Endothelial cell of umbilical vein (primary cell): ENCODE measurements around the gene MRGPRD.

Source experiments
- CTCF ChIP-seq, 2 donors: IDR thresholded peaks; 1 replicate in 1 of 2; 2 replicates in 1 of 2; pipeline ENCODE4 v1.5.1; 2011; ENCODE audit warnings: low read length in 2 of 2, mild to moderate bottlenecking in 2 of 2, moderate library complexity in 2 of 2, control low read depth in 1 of 2, inconsistent platforms in 1 of 2, low read depth in 1 of 2; ENCODE audit not compliant: insufficient read depth in 1 of 2; ENCODE audit errors: extremely low read depth in 1 of 2
- EZH2 ChIP-seq: IDR thresholded peaks from 2 replicates; pipeline ENCODE4 v1.6.1; 2012; ENCODE audit warnings: borderline replicate concordance, low read depth, mild to moderate bottlenecking, moderate library complexity, low read length, inconsistent platforms; ENCODE audit not compliant: severe bottlenecking
- MYC ChIP-seq: IDR thresholded peaks from one replicate; pipeline ENCODE4 v1.6.1; 2011; ENCODE audit warnings: mild to moderate bottlenecking, low read depth, low read length
- POLR2A ChIP-seq: IDR thresholded peaks from 2 replicates; pipeline ENCODE4 v1.6.1; 2012; ENCODE audit warnings: low read depth, mild to moderate bottlenecking, control low read depth, low read length
- POLR2AphosphoS5 ChIP-seq: IDR thresholded peaks from 2 replicates; pipeline ENCODE4 v1.6.1; 2012; ENCODE audit warnings: low read depth, mild to moderate bottlenecking, control low read depth, low read length, moderate library complexity; ENCODE audit not compliant: insufficient read depth

GRCh38 chr11:68987211-68987610 lies 6.4 kb upstream of the MRGPRD start:
- TF ChIP-seq MYC (no peak), CTCF (IDR thresholded peaks at IDR 0.05; ENCODE audit: extremely low read depth in 1 of 2, insufficient read depth in 1 of 2, low read depth in 1 of 2, low read length in 2 of 2) (no peak), EZH2 (no peak), POLR2AphosphoS5 (no peak), POLR2A (no peak)
